ENCODE data around the gene USP3.

GRCh38 chr15:63572749-63573464 is 68.5 kb downstream of the USP3 start:
- TF ChIP-seq ZNF217 (CRISPR knock-in tag; IDR thresholded peaks at IDR 0.05) (no peak), ZNF143 (CRISPR knock-in tag; IDR thresholded peaks at IDR 0.05) (no peak), YY1 (IDR thresholded peaks at IDR 0.05; ENCODE audit: borderline replicate concordance in 1 of 3, control insufficient read depth in 1 of 3, extremely low read depth in 1 of 3, insufficient read depth in 3 of 3, insufficient read length in 1 of 3, insufficient replicate concordance in 2 of 3, low read depth in 1 of 3, low read length in 2 of 3) (no peak), TAF1 (IDR thresholded peaks at IDR 0.05; ENCODE audit: control insufficient read depth, extremely low read depth, insufficient read depth, low read length, severe bottlenecking) (no peak), NFRKB (IDR thresholded peaks at IDR 0.05; ENCODE audit: low read depth) (no peak), HDAC2 (IDR thresholded peaks at IDR 0.05) (no peak), SETDB1 (IDR thresholded peaks at IDR 0.05; ENCODE audit: low read length) (no peak), ZNF79 (CRISPR knock-in tag; IDR thresholded peaks at IDR 0.05; ENCODE audit: low read depth) (no peak), POLR2A (conservative IDR thresholded peaks at IDR 0.05) (no peak), CHD4 (IDR thresholded peaks at IDR 0.05; ENCODE audit: insufficient read depth, insufficient replicate concordance, low read depth, low read length, poor library complexity, severe bottlenecking) (no peak), STAT5A (IDR thresholded peaks at IDR 0.05; ENCODE audit: borderline replicate concordance, low read length) (no peak), CTCF (IDR thresholded peaks at IDR 0.05 in 2 of 3, conservative IDR thresholded peaks at IDR 0.05 in 1 of 3; ENCODE audit: insufficient read depth in 2 of 3, low read depth in 1 of 3, low read length in 3 of 3) (no peak)

Measured in K562 (cell line).